Body of pancreas (tissue), 4 donors: ENCODE results near the gene PSTK.

ENCODE experiments used
- POLR2A ChIP-seq, 3 donors: fragments of 450-650 bp; IDR thresholded peaks; one replicate each; pipeline ENCODE4 v1.6.1; 2016; ENCODE audit warnings: antibody characterized with exemption in 3 of 3, mild to moderate bottlenecking in 2 of 3
- TF ChIP-seq, protein P1 (sequence below), 7 experiments: fragments of 450-650 bp in 4 of 7; fragments of 200-600 bp in 3 of 7; sonication (generic) in 3 of 7; IDR thresholded peaks; one replicate each; pipeline ENCODE4 v1.5.1; 2016 to 2019; ENCODE audit warnings: antibody characterized with exemption in 7 of 7

DNA sequence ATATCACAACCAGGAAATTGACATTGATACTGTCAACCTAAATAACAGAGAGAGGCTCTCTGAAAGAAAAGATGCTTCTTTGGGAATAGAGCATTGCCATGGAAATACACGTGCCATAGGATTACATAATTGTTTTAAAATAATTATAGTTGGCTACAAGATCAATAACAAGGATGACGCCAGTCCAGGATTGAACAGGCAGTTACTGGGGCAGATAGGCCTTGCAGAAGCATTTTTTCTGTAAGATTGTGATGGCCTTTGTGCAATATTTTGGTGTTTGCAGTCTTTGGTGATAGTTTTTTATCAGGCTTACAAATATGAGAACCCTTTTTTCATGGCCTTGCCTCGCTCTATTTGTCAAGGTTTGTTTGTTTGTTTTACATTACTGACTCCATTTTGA is 39.1 kb downstream of the PSTK start:
- TF ChIP-seq, protein P1, sequence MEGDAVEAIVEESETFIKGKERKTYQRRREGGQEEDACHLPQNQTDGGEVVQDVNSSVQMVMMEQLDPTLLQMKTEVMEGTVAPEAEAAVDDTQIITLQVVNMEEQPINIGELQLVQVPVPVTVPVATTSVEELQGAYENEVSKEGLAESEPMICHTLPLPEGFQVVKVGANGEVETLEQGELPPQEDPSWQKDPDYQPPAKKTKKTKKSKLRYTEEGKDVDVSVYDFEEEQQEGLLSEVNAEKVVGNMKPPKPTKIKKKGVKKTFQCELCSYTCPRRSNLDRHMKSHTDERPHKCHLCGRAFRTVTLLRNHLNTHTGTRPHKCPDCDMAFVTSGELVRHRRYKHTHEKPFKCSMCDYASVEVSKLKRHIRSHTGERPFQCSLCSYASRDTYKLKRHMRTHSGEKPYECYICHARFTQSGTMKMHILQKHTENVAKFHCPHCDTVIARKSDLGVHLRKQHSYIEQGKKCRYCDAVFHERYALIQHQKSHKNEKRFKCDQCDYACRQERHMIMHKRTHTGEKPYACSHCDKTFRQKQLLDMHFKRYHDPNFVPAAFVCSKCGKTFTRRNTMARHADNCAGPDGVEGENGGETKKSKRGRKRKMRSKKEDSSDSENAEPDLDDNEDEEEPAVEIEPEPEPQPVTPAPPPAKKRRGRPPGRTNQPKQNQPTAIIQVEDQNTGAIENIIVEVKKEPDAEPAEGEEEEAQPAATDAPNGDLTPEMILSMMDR (IDR thresholded peaks at IDR 0.05) = no peak
- TF ChIP-seq POLR2A (IDR thresholded peaks at IDR 0.05) = no peak
